PFSK-1 (cell line): ENCODE data around the gene DAPK1.

Experiments
- POLR2AphosphoS5 ChIP-seq: IDR thresholded peaks from 2 replicates; pipeline ENCODE4 v1.6.1; 2012; ENCODE audit warnings: low read depth, mild to moderate bottlenecking, control low read depth, low read length, moderate library complexity
- TAF1 ChIP-seq: IDR thresholded peaks from 2 replicates; pipeline ENCODE4 v1.6.1; 2012; ENCODE audit warnings: low read length, control low read depth, borderline replicate concordance; ENCODE audit not compliant: insufficient read depth
- TF ChIP-seq, protein P1 (sequence below), 2 experiments: IDR thresholded peaks; 2 replicates each; pipeline versions ENCODE4 v1.6.1 to v1.8.0; 2011 to 2012; ENCODE audit warnings: low read depth in 2 of 2, low read length in 2 of 2, control low read depth in 1 of 2, inconsistent platforms in 1 of 2, mild to moderate bottlenecking in 1 of 2, moderate library complexity in 1 of 2; ENCODE audit not compliant: insufficient read depth in 1 of 2

GRCh38 chr9:87601595-87601994 lies 103.9 kb downstream of the DAPK1 start:
- TF ChIP-seq POLR2AphosphoS5: no peak
- TF ChIP-seq, protein P1, sequence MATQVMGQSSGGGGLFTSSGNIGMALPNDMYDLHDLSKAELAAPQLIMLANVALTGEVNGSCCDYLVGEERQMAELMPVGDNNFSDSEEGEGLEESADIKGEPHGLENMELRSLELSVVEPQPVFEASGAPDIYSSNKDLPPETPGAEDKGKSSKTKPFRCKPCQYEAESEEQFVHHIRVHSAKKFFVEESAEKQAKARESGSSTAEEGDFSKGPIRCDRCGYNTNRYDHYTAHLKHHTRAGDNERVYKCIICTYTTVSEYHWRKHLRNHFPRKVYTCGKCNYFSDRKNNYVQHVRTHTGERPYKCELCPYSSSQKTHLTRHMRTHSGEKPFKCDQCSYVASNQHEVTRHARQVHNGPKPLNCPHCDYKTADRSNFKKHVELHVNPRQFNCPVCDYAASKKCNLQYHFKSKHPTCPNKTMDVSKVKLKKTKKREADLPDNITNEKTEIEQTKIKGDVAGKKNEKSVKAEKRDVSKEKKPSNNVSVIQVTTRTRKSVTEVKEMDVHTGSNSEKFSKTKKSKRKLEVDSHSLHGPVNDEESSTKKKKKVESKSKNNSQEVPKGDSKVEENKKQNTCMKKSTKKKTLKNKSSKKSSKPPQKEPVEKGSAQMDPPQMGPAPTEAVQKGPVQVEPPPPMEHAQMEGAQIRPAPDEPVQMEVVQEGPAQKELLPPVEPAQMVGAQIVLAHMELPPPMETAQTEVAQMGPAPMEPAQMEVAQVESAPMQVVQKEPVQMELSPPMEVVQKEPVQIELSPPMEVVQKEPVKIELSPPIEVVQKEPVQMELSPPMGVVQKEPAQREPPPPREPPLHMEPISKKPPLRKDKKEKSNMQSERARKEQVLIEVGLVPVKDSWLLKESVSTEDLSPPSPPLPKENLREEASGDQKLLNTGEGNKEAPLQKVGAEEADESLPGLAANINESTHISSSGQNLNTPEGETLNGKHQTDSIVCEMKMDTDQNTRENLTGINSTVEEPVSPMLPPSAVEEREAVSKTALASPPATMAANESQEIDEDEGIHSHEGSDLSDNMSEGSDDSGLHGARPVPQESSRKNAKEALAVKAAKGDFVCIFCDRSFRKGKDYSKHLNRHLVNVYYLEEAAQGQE (IDR thresholded peaks at IDR 0.05; ENCODE audit: insufficient read depth in 1 of 2, low read depth in 2 of 2, low read length in 2 of 2): no peak
- TF ChIP-seq TAF1: no peak
